Measurements from ENCODE around the gene SERPINB6.
A peak's percentile ranks its signal among the peaks of the same experiment; 100 is the strongest.
"Not testable (repeated sequence)": the region's sequence is repeated elsewhere in the genome, so short reads cannot be mapped to it uniquely, and the experiment has no call there.

SERPINB6 gene

GRCh38 chr6:2998998-2999617 is 27.7 kb upstream of the SERPINB6 start:
- DNase-seq, result peak; percentile 62

GRCh38 chr6:2998249-2998997 is 27.1 kb upstream of the SERPINB6 start:
- not testable (repeated sequence) for DNase-seq

DNA sequence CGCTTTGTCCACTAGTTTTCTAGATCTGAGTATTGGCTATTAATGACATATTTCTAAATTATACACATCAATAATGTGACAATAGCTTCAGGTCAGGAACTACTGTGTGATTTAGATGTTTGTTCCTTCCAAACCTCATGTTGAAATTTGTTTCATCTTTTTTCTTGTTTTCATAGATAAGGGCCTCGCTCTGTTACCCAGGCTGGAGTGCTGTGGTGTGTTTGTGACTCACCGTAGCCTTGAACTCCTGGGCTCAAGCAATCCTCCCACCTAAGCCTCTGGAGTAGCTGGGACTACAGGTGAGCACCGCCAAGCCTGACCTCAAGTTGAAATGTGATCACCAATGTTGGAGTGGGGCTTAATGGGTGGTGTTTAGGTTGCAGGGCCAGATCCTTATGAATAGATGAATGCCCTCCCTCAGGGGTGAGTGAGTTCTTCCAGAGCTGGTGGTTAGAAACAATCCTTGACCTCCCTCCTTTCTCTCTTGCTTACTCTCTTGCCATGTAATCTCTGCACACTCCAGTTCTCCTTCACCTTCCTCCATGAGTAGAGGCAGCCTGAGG is 22.5 kb upstream of the SERPINB6 start:
- peak; percentile 72 for DNase-seq

DNA sequence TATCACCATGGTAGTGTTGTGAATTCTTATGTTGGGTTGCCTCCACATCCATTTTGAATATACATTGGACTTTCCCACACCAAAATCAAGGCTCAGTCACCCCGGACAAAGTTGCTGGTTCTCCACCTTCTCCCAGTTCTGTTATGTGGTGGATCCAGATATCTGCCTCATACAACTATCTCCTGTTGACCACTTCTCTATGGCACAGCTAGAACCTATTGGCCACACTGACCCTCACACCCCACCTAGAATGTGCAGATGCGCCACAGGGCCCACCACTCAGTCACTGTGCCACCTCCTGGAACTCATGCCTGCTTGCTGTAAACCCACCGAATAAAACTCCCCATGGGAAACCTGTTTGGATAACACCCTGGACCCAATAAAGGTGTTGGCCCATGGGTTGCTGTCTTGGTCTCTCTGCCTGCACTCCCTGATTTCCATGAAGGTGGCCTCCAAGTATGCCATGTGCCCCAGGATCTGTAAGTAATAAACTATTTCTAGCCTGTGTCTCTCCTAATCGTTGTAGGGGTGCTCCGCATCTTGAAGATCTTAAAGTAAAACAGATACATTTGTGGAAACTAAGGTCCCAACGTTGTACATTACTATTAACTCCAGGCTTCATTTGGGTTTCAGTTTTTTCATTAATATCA is 21.1 kb upstream of the SERPINB6 start:
- no peak for DNase-seq

DNA sequence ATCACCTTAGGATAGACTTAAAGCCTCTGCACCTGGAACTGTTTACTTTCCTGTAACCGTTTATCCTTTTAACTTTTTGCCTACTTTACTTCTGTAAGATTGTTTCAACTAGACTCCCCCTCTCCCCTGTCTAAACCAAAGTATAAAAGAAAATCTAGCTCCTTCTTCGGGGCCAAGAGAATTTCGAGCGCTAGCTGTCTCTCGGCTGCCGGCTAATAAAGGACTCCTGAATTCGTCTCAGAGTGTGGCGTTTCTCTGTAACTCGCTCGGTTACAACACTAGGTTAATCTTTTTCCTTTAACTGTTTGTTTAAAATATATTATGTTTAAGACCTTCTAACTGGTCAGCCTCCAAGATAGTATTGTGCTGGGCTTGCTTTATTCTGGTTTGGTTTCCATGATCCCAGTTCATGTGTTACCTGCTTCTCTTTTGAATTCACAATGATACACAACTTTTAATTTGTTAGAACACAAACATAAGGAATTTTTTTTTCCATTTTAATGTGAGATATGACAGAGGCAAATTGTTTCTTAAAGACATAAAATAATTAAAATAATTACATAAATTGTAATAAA is 19.7 kb upstream of the SERPINB6 start:
- no peak for DNase-seq

DNA sequence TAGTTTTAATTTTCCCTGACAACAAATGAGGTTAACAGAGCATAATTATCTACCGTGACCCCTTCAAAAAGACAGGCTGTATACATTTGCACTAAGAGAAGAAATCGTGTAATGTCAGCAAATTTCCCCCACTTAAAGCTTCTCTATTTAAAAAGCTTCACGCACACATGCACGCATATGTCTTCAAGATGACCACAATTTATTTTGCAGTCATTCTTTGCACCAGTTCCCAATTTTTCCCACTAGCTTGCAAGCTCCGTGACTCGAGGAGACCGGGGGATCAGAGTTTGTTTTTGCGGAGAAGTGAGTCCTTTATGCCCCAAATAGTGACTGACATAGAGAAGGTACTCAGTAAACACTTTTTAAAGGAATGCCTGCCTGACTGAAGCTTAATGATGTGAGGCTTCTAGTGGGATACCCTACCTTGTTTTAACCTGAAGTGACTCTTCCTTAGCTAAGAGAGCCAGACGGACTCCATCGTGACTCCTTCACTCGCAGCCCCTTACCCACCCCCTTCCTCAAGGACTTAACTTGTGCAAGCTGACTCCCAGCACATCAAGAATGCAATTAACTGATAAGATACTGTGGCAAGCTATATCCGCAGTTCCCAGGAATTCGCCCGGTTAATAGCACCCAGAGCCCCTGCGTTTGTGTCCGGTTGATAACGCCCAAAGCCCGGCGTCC is 19.0 kb upstream of the SERPINB6 start:
- peak; percentile 50 for DNase-seq

- peak; percentile 92 for DNase-seq
These were observed 18.2 kb upstream of the SERPINB6 start for GRCh38 chr6:2989332-2990247.

GRCh38 chr6:2988426-2989331 is 17.3 kb upstream of the SERPINB6 start:
- peak; percentile 87 for DNase-seq

- no peak for DNase-seq
These were observed 16.7 kb upstream of the SERPINB6 start for GRCh38 chr6:2988094-2988425.

- DNase-seq, result peak; percentile 88
These were observed 15.4 kb upstream of the SERPINB6 start for GRCh38 chr6:2986722-2987221.

- DNase-seq, result no peak
These were observed 13.5 kb upstream of the SERPINB6 start for GRCh38 chr6:2984738-2985406.

- no peak for DNase-seq
These were observed 11.2 kb upstream of the SERPINB6 start for GRCh38 chr6:2982426-2983117.

DNA sequence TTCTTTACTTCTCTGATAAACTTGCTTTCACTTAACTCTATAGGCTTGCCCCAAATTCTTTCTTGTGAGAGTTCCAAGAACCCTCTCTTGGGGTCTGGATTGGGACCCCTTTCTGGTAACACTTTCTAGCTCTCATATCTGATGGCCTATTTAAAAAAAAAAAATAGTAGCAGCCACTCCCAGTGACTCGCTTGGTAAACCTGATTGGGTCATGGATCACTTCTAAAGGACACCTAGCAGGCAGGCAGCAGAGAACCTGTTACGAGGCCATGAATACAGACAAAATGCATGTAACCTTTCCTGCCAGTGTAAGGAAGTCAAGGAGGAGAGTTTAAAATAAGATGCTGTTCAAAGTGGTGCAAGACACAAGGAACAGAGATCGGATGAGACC is 9.1 kb upstream of the SERPINB6 start:
- no peak for DNase-seq

DNA sequence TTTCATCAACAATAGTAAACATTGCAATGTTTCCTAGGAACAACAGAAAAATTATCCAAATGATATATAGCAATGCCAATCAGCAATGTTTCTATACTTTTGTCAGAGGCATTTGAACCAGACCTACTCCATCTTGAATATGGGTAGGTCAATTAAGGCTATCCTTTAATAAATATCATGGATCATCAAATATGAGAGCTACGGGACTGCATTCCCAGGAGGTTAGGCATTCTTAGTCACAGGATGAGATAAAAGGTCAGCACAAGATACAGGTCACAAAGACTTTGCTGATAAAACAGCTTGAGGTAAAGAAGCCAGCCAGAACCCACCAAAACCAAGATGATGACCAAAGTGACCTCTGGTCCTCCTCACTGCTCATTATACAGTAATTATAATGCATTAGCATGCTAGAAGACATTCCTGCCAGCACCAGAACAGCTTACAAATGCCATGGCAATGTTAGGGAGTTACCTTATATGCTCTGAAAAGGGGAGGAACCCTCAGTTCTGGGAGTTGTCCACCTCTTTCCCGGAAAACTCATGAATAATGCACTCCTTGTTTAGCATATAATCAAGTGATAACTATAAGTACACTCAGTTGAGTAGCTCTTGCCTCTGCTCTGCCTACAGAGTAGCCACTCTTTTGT is 8.6 kb upstream of the SERPINB6 start:
- peak; percentile 89 for DNase-seq

GRCh38 chr6:2978923-2979322 is 7.6 kb upstream of the SERPINB6 start:
- DNase-seq, result no peak

- DNase-seq, result no peak
These were observed 6.6 kb upstream of the SERPINB6 start for GRCh38 chr6:2977799-2978590.

GRCh38 chr6:2977290-2977689 is 5.9 kb upstream of the SERPINB6 start:
- no peak for DNase-seq

- peak; percentile 76 for DNase-seq
These were observed 5.3 kb upstream of the SERPINB6 start for GRCh38 chr6:2976571-2977085.

All from NCI-H226 (cell line).